Keratinocyte (primary cell): ENCODE results near the gene LIN28A. TPM values are rescaled to one million over a fixed set of nuclear protein-coding genes. Genes with fewer than 3 reads are reported as not detected.

Source experiments
- DNase-seq: peaks from one replicate; pipeline ENCODE4 v3.0.0-alpha.2; 2011; ENCODE audit warnings: low read depth, missing footprints, low spot score
- FAIRE-seq: peaks from 2 replicates; lab custom pipeline; 2011; peaks lifted over from hg19 to GRCh38; lab: Jason Lieb, UNC
- H2AFZ ChIP-seq: 2 replicates; pipeline ENCODE4 v1.6.0; 2012; ENCODE audit warnings: low read length, control low read depth, inconsistent platforms; ENCODE audit not compliant: control insufficient read depth
- H3K27ac ChIP-seq: 2 replicates; pipeline ENCODE4 v1.5.1; 2011; ENCODE audit warnings: low read length; ENCODE audit not compliant: control insufficient read depth, insufficient read depth
- H3K27me3 ChIP-seq: 3 replicates; pipeline ENCODE4 v1.6.0; 2011; ENCODE audit warnings: low read length; ENCODE audit not compliant: control insufficient read depth, insufficient read depth; ENCODE audit errors: extremely low read depth
- H3K36me3 ChIP-seq, 2 experiments: 2 replicates in 1 of 2; 3 replicates in 1 of 2; pipeline ENCODE4 v1.5.1; 2011; ENCODE audit warnings: low read length in 2 of 2, mild to moderate bottlenecking in 1 of 2; ENCODE audit not compliant: control insufficient read depth in 2 of 2, insufficient read depth in 2 of 2; ENCODE audit errors: extremely low read depth in 1 of 2
- H3K4me1 ChIP-seq: 3 replicates; pipeline ENCODE4 v1.5.1; 2011; ENCODE audit warnings: low read length; ENCODE audit not compliant: control insufficient read depth, insufficient read depth; ENCODE audit errors: extremely low read depth
- H3K4me2 ChIP-seq: 3 replicates; pipeline ENCODE4 v1.6.0; 2011; ENCODE audit warnings: low read depth, low read length; ENCODE audit not compliant: control insufficient read depth, insufficient read depth; ENCODE audit errors: extremely low read depth
- H3K4me3 ChIP-seq, 3 experiments: fragments of 200-600 bp in 1 of 3; sonication (generic) in 1 of 3; 2 replicates in 2 of 3; 3 replicates in 1 of 3; pipeline ENCODE4 v1.5.1; 2011 to 2016; ENCODE audit warnings: low read length in 3 of 3, mild to moderate bottlenecking in 3 of 3, control low read depth in 2 of 3, inconsistent platforms in 1 of 3, low read depth in 1 of 3, mixed read lengths in 1 of 3, mixed run types in 1 of 3, moderate library complexity in 1 of 3; ENCODE audit not compliant: control insufficient read depth in 2 of 3, insufficient read depth in 2 of 3; ENCODE audit errors: extremely low read depth in 1 of 3
- H3K79me2 ChIP-seq: 2 replicates; pipeline ENCODE4 v1.6.0; 2012; ENCODE audit warnings: low read length; ENCODE audit not compliant: control insufficient read depth, insufficient read depth
- H3K9ac ChIP-seq: 3 replicates; pipeline ENCODE4 v1.6.0; 2011; ENCODE audit warnings: low read length; ENCODE audit not compliant: control insufficient read depth, insufficient read depth; ENCODE audit errors: extremely low read depth
- H3K9me1 ChIP-seq: 3 replicates; pipeline ENCODE4 v1.6.0; 2011; ENCODE audit warnings: low read length; ENCODE audit not compliant: control insufficient read depth, insufficient read depth; ENCODE audit errors: extremely low read depth
- H3K9me3 ChIP-seq: 2 replicates; pipeline ENCODE4 v1.5.1; 2012; ENCODE audit warnings: low read depth, low read length; ENCODE audit not compliant: control insufficient read depth
- H4K20me1 ChIP-seq: 3 replicates; pipeline ENCODE4 v1.6.0; 2011; ENCODE audit warnings: low read length; ENCODE audit not compliant: control insufficient read depth, insufficient read depth; ENCODE audit errors: extremely low read depth
- EZH2 ChIP-seq: IDR thresholded peaks from one replicate; pipeline ENCODE4 v1.6.1; 2012; ENCODE audit warnings: inconsistent platforms, mild to moderate bottlenecking, low read length, moderate library complexity
- dilution Hi-C: fragments of 300-500 bp; cut with MboI; formaldehyde crosslinking; loops from one replicate; pipeline ENCODE4 v1.7.0; 2020; ENCODE audit warnings: low sequenced_read_pairs; ENCODE audit not compliant: extremely low pct_ligation_motif_present
- polyA minus RNA-seq, 3 experiments: library from RNA; depleted of rRNA, polyadenylated mRNA; stranded (reverse); fragments of >200 nt; gene quantifications; 1 replicate in 1 of 3; 2 replicates in 1 of 3; 3 replicates in 1 of 3; pipeline ENCODE4 v1.2.3, GENCODE V29; 2011
- polyA plus RNA-seq, 5 experiments: library from polyadenylated mRNA; depleted of rRNA in 3 of 5; stranded (reverse) in 3 of 5; stranded (forward) in 1 of 5; unstranded in 1 of 5; fragments of >200 nt; gene quantifications; 1 replicate in 1 of 5; 2 replicates in 3 of 5; 3 replicates in 1 of 5; pipeline versions ENCODE4 v1.2.1 to v1.2.3, GENCODE V29; 2011 to 2012; ENCODE audit warnings: missing spikeins in 2 of 5, low read depth in 1 of 5, low replicate concordance in 1 of 5
- TF ChIP-seq, protein P1 (sequence below), 3 experiments: IDR thresholded peaks in 1 of 3; conservative IDR thresholded peaks in 1 of 3; optimal IDR thresholded peaks in 1 of 3; 2 replicates in 2 of 3; 3 replicates in 1 of 3; pipeline versions ENCODE3 to v1.5.1; 2011; ENCODE audit warnings: low read length in 3 of 3, mild to moderate bottlenecking in 3 of 3, moderate library complexity in 2 of 3, control low read depth in 1 of 3, inconsistent platforms in 1 of 3; ENCODE audit not compliant: insufficient read depth in 2 of 3; ENCODE audit errors: extremely low read depth in 1 of 3

Gene LIN28A, protein sequence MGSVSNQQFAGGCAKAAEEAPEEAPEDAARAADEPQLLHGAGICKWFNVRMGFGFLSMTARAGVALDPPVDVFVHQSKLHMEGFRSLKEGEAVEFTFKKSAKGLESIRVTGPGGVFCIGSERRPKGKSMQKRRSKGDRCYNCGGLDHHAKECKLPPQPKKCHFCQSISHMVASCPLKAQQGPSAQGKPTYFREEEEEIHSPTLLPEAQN
- 0.03 TPM in 1 of 3 replicates, not detected in the others for polyA plus RNA-seq
- polyA plus RNA-seq (2011; ENCODE audit: low read depth) = not detected
- polyA plus RNA-seq (2011; cell fraction: cytosol; rRNA removed) = not detected in 2 replicates
- polyA plus RNA-seq (2011; cell fraction: nucleus; rRNA removed) = not detected in 2 replicates
- not detected in 2 replicates for polyA plus RNA-seq (2012; ENCODE audit: low replicate concordance)
- 0.16 to 0.22 TPM in 2 of 3 replicates, not detected in the other for polyA minus RNA-seq
- not detected for polyA minus RNA-seq (2011; cell fraction: cytosol; rRNA and poly(A)+ RNA removed)
- polyA minus RNA-seq (2011; cell fraction: nucleus; rRNA and poly(A)+ RNA removed) = not detected in 2 replicates

DNA sequence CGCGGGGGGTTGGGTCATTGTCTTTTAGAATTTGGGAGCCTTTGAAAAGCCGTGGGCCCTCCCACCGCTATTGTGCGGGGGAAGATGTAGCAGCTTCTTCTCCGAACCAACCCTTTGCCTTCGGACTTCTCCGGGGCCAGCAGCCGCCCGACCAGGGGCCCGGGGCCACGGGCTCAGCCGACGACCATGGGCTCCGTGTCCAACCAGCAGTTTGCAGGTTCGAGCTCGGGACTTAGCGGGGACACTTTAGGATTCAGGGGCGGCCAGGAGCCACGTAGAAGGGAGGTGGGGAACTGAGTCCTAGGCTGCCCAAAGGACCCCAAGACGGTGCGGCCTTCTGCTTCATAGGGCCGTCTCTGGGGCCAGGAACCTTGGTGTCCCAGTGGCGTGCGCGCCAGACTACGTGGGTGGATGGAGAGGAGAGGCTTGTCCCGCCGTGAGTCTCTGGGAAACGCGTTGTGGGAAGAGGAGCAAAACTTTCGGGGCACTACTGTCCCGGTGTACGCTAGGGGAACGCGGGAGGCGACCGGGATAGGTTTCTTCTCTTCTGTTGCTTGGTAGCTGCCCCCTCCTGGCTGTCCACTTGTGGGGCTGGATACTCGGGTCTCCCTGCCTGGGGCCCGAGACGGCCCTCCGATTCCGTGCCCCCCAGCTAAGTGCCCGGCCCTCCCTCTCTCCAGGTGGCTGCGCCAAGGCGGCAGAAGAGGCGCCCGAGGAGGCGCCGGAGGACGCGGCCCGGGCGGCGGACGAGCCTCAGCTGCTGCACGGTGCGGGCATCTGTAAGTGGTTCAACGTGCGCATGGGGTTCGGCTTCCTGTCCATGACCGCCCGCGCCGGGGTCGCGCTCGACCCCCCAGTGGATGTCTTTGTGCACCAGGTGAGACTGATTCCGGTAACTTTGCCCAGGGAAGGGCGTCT lies at the start of gene LIN28A:
Gene LIN28A (plus strand): TSS at position 112 of the 918 bp plus-strand sequence. CDS start 75 bp downstream, at position 187.
- Histone ChIP-seq H3K9me1 (no peaks in the 10 kb centered on the region), H4K20me1 (peaks cover 6% of the 10 kb centered on the region), H2AFZ (no peak within 1 kb of the TSS), H3K4me2 (no peak within 1 kb of the TSS), H3K36me3 (no peaks in the 10 kb centered on the region), H3K27ac (no peak within 1 kb of the TSS), H3K27me3 (peaks cover 68% of the 10 kb centered on the region), H3K9ac (no peak within 1 kb of the TSS), H3K9me3 (no peaks in the 10 kb centered on the region), H3K4me1 (no peaks in the 10 kb centered on the region), H3K79me2 (no peaks in the 10 kb centered on the region), H3K4me3 (no peak within 1 kb of the TSS)
- dilution Hi-C loops = no loop called here
- DNase-seq = no peak
- TF ChIP-seq, protein P1, sequence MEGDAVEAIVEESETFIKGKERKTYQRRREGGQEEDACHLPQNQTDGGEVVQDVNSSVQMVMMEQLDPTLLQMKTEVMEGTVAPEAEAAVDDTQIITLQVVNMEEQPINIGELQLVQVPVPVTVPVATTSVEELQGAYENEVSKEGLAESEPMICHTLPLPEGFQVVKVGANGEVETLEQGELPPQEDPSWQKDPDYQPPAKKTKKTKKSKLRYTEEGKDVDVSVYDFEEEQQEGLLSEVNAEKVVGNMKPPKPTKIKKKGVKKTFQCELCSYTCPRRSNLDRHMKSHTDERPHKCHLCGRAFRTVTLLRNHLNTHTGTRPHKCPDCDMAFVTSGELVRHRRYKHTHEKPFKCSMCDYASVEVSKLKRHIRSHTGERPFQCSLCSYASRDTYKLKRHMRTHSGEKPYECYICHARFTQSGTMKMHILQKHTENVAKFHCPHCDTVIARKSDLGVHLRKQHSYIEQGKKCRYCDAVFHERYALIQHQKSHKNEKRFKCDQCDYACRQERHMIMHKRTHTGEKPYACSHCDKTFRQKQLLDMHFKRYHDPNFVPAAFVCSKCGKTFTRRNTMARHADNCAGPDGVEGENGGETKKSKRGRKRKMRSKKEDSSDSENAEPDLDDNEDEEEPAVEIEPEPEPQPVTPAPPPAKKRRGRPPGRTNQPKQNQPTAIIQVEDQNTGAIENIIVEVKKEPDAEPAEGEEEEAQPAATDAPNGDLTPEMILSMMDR (optimal IDR thresholded peaks at IDR 0.05 in 1 of 3, IDR thresholded peaks at IDR 0.05 in 1 of 3, conservative IDR thresholded peaks at IDR 0.05 in 1 of 3; ENCODE audit: extremely low read depth in 1 of 3, insufficient read depth in 2 of 3, low read length in 3 of 3) = no peak
- peak; percentile 99 for TF ChIP-seq EZH2
- no peak for FAIRE-seq

DNA sequence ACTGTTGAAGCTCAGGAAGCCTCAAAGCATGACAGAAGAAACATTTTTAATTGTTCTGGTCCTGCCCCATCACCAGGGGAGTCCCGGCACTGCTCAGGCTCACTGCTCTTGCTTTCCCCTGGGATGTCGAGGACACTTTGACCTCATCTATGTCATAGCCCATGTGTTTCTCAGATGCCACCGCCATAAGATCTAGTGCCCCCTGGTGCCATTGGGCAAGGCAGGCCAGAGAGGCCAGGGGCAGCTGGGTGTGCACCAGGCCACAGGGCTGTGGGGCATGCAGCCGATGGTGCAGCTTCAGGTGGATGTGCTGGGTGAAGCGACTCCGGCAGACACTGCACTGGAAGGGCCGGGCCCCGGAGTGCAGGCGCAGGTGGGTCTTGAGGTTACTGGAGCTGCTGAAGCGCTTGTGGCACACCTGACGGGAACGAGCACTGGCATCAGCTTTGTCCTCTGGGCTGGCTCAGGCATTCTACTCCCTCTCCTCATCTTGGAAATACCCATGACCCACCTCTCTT lies 49.0 kb upstream of the LIN28A start:
- FAIRE-seq = no peak
- dilution Hi-C loops = no loop called here
- no peak overlapping the region for H2AFZ ChIP-seq

More for the DNA sequence above, 49.0 kb upstream of the LIN28A start:
- H3K4me3 ChIP-seq = no peak overlapping the region
- peaks cover 28% of the 10 kb centered on the region for H3K4me1 ChIP-seq
- no peaks in the 10 kb centered on the region for H3K79me2 ChIP-seq
- no peak overlapping the region for H3K4me2 ChIP-seq
- H3K27me3 ChIP-seq = peaks cover 3% of the 10 kb centered on the region
- H3K9me3 ChIP-seq = no peaks in the 10 kb centered on the region
- no peaks in the 10 kb centered on the region for H3K9me1 ChIP-seq
- TF ChIP-seq, protein P1 (optimal IDR thresholded peaks at IDR 0.05 in 1 of 3, IDR thresholded peaks at IDR 0.05 in 1 of 3, conservative IDR thresholded peaks at IDR 0.05 in 1 of 3; ENCODE audit: extremely low read depth in 1 of 3, insufficient read depth in 2 of 3, low read length in 3 of 3) = no peak
- no peak for TF ChIP-seq EZH2
- no peak overlapping the region for H3K27ac ChIP-seq
- DNase-seq = no peak
- no peaks in the 10 kb centered on the region for H4K20me1 ChIP-seq
- H3K9ac ChIP-seq = no peak overlapping the region
- H3K36me3 ChIP-seq = no peaks in the 10 kb centered on the region
